ENCODE results near the gene CIT.

CIT gene

DNA sequence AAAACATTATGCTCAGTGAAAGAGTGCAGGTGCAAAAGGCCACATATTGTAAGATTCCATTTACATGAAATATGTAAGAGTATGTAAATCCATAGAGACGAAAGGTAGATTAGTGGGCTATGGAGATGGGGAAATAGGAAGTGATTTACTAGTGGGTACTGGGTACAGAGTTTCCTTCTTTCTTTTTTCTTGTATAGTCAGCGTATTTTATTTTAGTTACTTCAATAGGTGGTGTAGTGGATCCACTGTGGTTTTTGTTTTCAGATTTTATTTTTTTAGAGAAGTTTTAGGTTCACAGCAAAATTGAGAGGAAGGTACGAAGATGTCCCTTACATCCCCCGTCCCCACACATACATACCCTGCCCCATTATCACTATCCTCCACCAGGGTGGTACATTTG, 6.1 kb upstream of the CIT start:
- TF ChIP-seq, protein P1, sequence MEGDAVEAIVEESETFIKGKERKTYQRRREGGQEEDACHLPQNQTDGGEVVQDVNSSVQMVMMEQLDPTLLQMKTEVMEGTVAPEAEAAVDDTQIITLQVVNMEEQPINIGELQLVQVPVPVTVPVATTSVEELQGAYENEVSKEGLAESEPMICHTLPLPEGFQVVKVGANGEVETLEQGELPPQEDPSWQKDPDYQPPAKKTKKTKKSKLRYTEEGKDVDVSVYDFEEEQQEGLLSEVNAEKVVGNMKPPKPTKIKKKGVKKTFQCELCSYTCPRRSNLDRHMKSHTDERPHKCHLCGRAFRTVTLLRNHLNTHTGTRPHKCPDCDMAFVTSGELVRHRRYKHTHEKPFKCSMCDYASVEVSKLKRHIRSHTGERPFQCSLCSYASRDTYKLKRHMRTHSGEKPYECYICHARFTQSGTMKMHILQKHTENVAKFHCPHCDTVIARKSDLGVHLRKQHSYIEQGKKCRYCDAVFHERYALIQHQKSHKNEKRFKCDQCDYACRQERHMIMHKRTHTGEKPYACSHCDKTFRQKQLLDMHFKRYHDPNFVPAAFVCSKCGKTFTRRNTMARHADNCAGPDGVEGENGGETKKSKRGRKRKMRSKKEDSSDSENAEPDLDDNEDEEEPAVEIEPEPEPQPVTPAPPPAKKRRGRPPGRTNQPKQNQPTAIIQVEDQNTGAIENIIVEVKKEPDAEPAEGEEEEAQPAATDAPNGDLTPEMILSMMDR (conservative IDR thresholded peaks at IDR 0.05; ENCODE audit: low read length): no peak
- DNase-seq (ENCODE audit: low read depth): no peak
- H3K4me3 ChIP-seq (ENCODE audit: low read length): no peak overlapping the region

DNA sequence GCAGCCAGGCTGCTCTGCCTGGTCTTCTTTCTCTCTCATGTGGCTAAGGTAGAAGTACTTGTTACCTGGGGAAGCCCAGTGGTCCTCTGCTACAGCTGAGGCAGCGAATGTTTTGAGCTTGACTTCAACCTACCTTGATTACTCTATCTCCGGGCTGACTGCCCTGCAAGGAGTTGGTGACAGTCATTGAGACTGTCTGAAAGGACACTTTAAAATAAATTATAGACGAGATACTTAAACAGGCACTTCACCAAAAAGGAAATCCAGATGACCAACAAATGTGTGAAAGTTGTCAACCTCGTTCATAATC, 474 bp upstream of the CIT start:
- DNase-seq (ENCODE audit: low read depth): no peak

DNA sequence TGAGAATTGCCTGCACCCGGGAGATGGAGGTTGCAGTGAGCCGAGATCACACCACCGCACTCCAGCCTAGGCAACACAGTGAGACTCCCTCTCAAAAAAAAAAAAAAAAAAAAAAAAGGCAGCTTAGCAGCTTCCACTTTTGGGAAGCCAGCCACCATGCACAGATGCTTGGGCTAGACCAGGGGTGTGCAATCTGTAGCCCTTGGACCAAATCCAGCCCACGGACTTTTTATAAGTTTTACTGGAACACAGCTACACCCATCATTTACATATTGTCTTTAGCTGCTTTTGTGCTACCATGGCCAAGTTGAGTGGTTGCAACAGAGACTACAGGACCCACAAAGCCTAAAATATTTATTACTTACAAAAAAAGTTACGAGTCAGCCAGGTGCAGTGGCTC, 6.7 kb downstream of the CIT start:
- H3K4me3 ChIP-seq (ENCODE audit: low read length): no peak overlapping the region
- TF ChIP-seq, protein P1 (conservative IDR thresholded peaks at IDR 0.05; ENCODE audit: low read length): no peak
- DNase-seq (ENCODE audit: low read depth): peak; percentile 69

More for the DNA sequence above, 474 bp upstream of the CIT start:
- TF ChIP-seq, protein P1 (conservative IDR thresholded peaks at IDR 0.05; ENCODE audit: low read length): no peak
- peak overlapping the region; percentile 91 for H3K4me3 ChIP-seq (ENCODE audit: low read length)

- peak; percentile 96 for DNase-seq (ENCODE audit: low read depth)
- TF ChIP-seq, protein P1 (conservative IDR thresholded peaks at IDR 0.05; ENCODE audit: low read length): peak; percentile 20; the same call in 1 of the 2 replicates
- H3K4me3 ChIP-seq (ENCODE audit: low read length): peak overlapping the region; percentile 14
Measured at GRCh38 chr12:119869720-119870119, 7.4 kb downstream of the CIT start.

DNA sequence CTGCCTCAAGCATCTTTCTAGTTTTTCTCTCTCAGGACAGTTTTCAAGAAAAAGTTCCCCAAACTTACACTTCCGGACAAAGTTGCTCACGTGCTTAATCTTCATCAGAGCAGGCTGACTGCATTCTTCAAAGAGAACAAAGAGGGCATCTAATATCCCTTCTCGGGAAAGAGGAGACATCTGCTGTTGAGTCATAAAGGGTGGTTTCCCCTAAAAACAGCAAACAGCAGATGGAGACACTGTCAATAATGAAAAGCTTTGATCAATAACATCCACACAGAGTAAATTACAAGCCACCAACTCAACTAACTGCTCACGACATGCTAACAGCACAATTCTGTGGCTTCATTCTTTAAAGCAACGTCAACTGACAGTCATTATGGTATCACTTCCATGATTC, 8.1 kb downstream of the CIT start:
- peak; percentile 73 for DNase-seq (ENCODE audit: low read depth)
- TF ChIP-seq, protein P1 (conservative IDR thresholded peaks at IDR 0.05; ENCODE audit: low read length): no peak; the same call in 1 of the 2 replicates
- peak overlapping the region; percentile 14 for H3K4me3 ChIP-seq (ENCODE audit: low read length)

DNA sequence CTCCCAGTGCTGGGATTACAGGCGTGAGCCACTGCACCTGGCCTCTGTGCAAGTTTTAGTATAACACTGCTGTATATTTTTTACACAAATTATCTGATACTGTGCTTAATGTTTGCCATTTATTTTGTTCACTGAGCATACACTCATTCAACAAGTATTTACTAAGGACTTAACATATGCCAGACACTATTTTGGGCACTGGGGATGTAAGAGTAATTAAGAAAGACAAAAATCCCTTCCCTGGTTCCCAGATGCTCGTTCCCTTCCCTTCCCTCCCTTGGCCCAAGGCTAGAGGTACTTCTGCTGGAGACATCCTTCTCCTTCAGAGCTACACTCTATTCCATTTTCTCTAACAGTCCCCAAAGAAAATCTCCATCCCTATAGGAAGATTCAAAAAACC, 12.5 kb downstream of the CIT start:
- TF ChIP-seq, protein P1 (conservative IDR thresholded peaks at IDR 0.05; ENCODE audit: low read length): no peak
- no peak overlapping the region for H3K4me3 ChIP-seq (ENCODE audit: low read length)
- peak; percentile 51 for DNase-seq (ENCODE audit: low read depth)

DNA sequence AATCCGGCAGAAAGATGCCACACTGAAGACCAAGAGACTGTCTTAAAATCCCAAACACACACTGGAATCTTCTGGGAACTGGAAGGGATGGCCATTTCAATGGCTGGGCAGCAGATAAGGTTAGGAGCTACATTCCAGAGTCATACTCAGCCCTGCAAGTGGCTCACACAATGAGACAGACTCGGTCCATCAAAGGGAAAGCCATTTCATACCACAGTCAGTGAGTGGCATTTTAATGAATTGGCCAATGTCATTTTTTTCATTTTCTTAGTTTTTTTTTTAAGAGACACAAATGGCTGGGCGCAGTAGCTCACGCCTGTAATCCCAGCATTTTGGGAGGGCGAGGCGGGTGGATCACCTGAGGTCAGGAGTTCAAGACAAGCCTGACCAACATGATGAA, 17.9 kb downstream of the CIT start:
- no peak overlapping the region for H3K4me3 ChIP-seq (ENCODE audit: low read length)
- no peak for DNase-seq (ENCODE audit: low read depth)
- TF ChIP-seq, protein P1 (conservative IDR thresholded peaks at IDR 0.05; ENCODE audit: low read length): no peak

Data from AG10803 (cell line).